ENCODE results near the gene NRCAM.
"Not testable (repeated sequence)": the region's sequence is repeated elsewhere in the genome, so short reads cannot be mapped to it uniquely, and the experiment has no call there.

Gene NRCAM

GRCh38 chr7:108358553-108358952 lies 97.7 kb downstream of the NRCAM start:
- ChIA-PET CTCF (interaction anchor here (1.2 to 3.8 kb wide), 5 partner anchors 8 to 84 kb away, joined by 3 to 12 read pairs (median 6); no protein-coding TSS in a partner anchor), POLR2A (no interaction called here)
- no peak for TF ChIP-seq CTCF (IDR thresholded peaks at IDR 0.05; ENCODE audit: control extremely low read depth, extremely low read depth, low read depth, missing control alignments)
- no peak for DNase-seq (ENCODE audit: extremely low spot score)

GRCh38 chr7:108351729-108352131 lies 104.5 kb downstream of the NRCAM start:
- POLR2A ChIA-PET, result no interaction called here
- CTCF ChIA-PET, result no interaction called here
- no peak for TF ChIP-seq CTCF (IDR thresholded peaks at IDR 0.05; ENCODE audit: control extremely low read depth, extremely low read depth, low read depth, missing control alignments)
- no peak for DNase-seq (ENCODE audit: extremely low spot score)

- CTCF ChIA-PET, result interaction anchor here (1.4 to 1.7 kb wide), 3 partner anchors 13 to 82 kb away, joined by 3 to 6 read pairs (median 3); no protein-coding TSS in a partner anchor
- TF ChIP-seq CTCF (IDR thresholded peaks at IDR 0.05; ENCODE audit: control extremely low read depth, extremely low read depth, low read depth, missing control alignments), result no peak
- POLR2A ChIA-PET, result no interaction called here
- no peak for DNase-seq (ENCODE audit: extremely low spot score)
These were observed 107.3 kb downstream of the NRCAM start for GRCh38 chr7:108348913-108349312.

GRCh38 chr7:108347616-108348015 lies 108.6 kb downstream of the NRCAM start:
- TF ChIP-seq CTCF (IDR thresholded peaks at IDR 0.05; ENCODE audit: control extremely low read depth, extremely low read depth, low read depth, missing control alignments), result no peak
- CTCF ChIA-PET, result interaction anchor here (1.1 to 3.1 kb wide), 5 partner anchors 11 to 84 kb away, joined by 3 to 8 read pairs (median 3); no protein-coding TSS in a partner anchor
- no peak for DNase-seq (ENCODE audit: extremely low spot score)
- POLR2A ChIA-PET, result interaction anchor here (0.6 kb wide), 2 partner anchors 34 to 211 kb away, joined by 3 to 7 read pairs; no protein-coding TSS in a partner anchor

- TF ChIP-seq CTCF (IDR thresholded peaks at IDR 0.05; ENCODE audit: control extremely low read depth, extremely low read depth, low read depth, missing control alignments), result no peak
- no peak for DNase-seq (ENCODE audit: extremely low spot score)
- CTCF ChIA-PET, result interaction anchor here (1.0 to 3.1 kb wide), 2 partner anchors 13 to 19 kb away, joined by 3 to 8 read pairs; no protein-coding TSS in a partner anchor
- POLR2A ChIA-PET, result no interaction called here
These were observed 110.4 kb downstream of the NRCAM start for GRCh38 chr7:108345710-108346336.

GRCh38 chr7:108340856-108341411 lies 115.3 kb downstream of the NRCAM start:
- no peak for DNase-seq (ENCODE audit: extremely low spot score)
- ChIA-PET POLR2A (no interaction called here), CTCF (no interaction called here)
- TF ChIP-seq CTCF (IDR thresholded peaks at IDR 0.05; ENCODE audit: control extremely low read depth, extremely low read depth, low read depth, missing control alignments), result no peak

- DNase-seq (ENCODE audit: extremely low spot score); CTCF ChIA-PET; POLR2A ChIA-PET: not testable (repeated sequence)
These were observed 115.8 kb downstream of the NRCAM start for GRCh38 chr7:108340406-108340805.

All from GM10248 (cell line).